HepG2 (cell line): ENCODE results near the gene DPT. TPM values are rescaled to one million over a fixed set of nuclear protein-coding genes. Genes with fewer than 3 reads are reported as not detected.

ENCODE experiments used
- ATAC-seq: fragments of 200-7000 bp; cut with Tn5 transposase; 3 replicates; pipeline ENCODE4 v1.9.1; 2020; ENCODE audit warnings: mild to moderate bottlenecking, moderate library complexity
- BruUV-seq: library from RNA; stranded (reverse); fragments of 400-500 nt; replicated peaks from 2 replicates; lab custom pipeline; 2021; lab: Mats Ljungman, UMichigan
- CTCF ChIA-PET: fragments of 300-600 bp; formaldehyde crosslinking; extraction: SDS; loops from one replicate; lab custom pipeline; 2021; ENCODE audit warnings: low total read pairs, inconsistent platforms, low intra/inter-chr PET ratio; lab: Yijun Ruan, JAX
- POLR2A ChIA-PET: fragments of 350-600 bp; sonication (Branson Sonifier 250); formaldehyde crosslinking; loops from one replicate; lab custom pipeline; 2020; ENCODE audit warnings: antibody characterized with exemption, inconsistent platforms; lab: Yijun Ruan, JAX
- DNase-seq: peaks from one replicate; pipeline ENCODE4 v3.0.0-alpha.2; 2015; ENCODE audit warnings: low spot score
- FAIRE-seq: peaks from 3 replicates; lab custom pipeline; 2011; peaks lifted over from hg19 to GRCh38; lab: Jason Lieb, UNC
- H2AFZ ChIP-seq: one replicate; pipeline ENCODE4 v1.6.1; 2011; ENCODE audit warnings: low read length, inconsistent platforms
- H3K27ac ChIP-seq: fragments of 300-600 bp; 3 replicates; pipeline ENCODE4 v1.8.0; 2011; ENCODE audit warnings: mixed run types, mild to moderate bottlenecking, mixed read lengths, low read length, inconsistent platforms; ENCODE audit not compliant: insufficient read depth; ENCODE audit errors: extremely low read length
- H3K27me3 ChIP-seq, 2 experiments: fragments of 200-600 bp in 1 of 2; 2 replicates in 1 of 2; 3 replicates in 1 of 2; pipeline versions ENCODE4 v1.6.0 to v1.8.0; 2011; ENCODE audit warnings: low read length in 2 of 2, mild to moderate bottlenecking in 2 of 2, moderate library complexity in 2 of 2, inconsistent platforms in 1 of 2; ENCODE audit not compliant: insufficient read depth in 2 of 2, control insufficient read depth in 1 of 2
- H3K36me3 ChIP-seq, 2 experiments: fragments of 200-600 bp in 1 of 2; replicated peaks in 1 of 2; 2 replicates in 1 of 2; 3 replicates in 1 of 2; pipeline versions ENCODE4 v1.5.1 to v1.8.0; 2011; ENCODE audit warnings: low read length in 2 of 2, inconsistent platforms in 1 of 2; ENCODE audit not compliant: insufficient read depth in 2 of 2, control insufficient read depth in 1 of 2
- H3K4me1 ChIP-seq: 2 replicates; pipeline ENCODE4 v1.5.1; 2012; ENCODE audit warnings: low read length, inconsistent platforms; ENCODE audit not compliant: insufficient read depth
- H3K4me2 ChIP-seq: 2 replicates; pipeline ENCODE4 v1.6.0; 2011; ENCODE audit warnings: low read depth, low read length, inconsistent platforms
- H3K4me3 ChIP-seq, 3 experiments: fragments of 200-600 bp in 1 of 3; sonication (generic), shearing (Covaris generic) in 1 of 3; replicated peaks in 1 of 3; 2 replicates each; pipeline ENCODE4 v1.5.1; 2011 to 2016; ENCODE audit warnings: low read length in 3 of 3, inconsistent platforms in 2 of 3, low read depth in 2 of 3, mild to moderate bottlenecking in 2 of 3, control low read depth in 1 of 3, mixed read lengths in 1 of 3; ENCODE audit not compliant: insufficient read depth in 1 of 3
- H3K79me2 ChIP-seq: one replicate; pipeline ENCODE4 v1.6.1; 2011; ENCODE audit warnings: low read length, inconsistent platforms; ENCODE audit not compliant: insufficient read depth
- H3K9ac ChIP-seq: 2 replicates; pipeline ENCODE4 v1.6.0; 2011; ENCODE audit warnings: mild to moderate bottlenecking, low read depth, low read length, inconsistent platforms; ENCODE audit not compliant: insufficient read depth
- H3K9me3 ChIP-seq: 2 replicates; pipeline ENCODE4 v1.5.1; 2012; ENCODE audit warnings: mild to moderate bottlenecking, low read length
- H4K20me1 ChIP-seq: 2 replicates; pipeline ENCODE4 v1.6.0; 2011; ENCODE audit warnings: inconsistent platforms, mild to moderate bottlenecking, low read length, moderate library complexity; ENCODE audit not compliant: insufficient read depth
- CEBPB ChIP-seq: IDR thresholded peaks from 2 replicates; pipeline ENCODE4 v1.6.1; 2011; ENCODE audit warnings: low read depth, low read length, improper control_type of control experiment, borderline replicate concordance
- FOSL2 ChIP-seq: sonication (generic); formaldehyde crosslinking; IDR thresholded peaks from 2 replicates; pipeline ENCODE4 v1.4.0; 2020; ENCODE audit warnings: missing genetic modification reagents
- HMG20A ChIP-seq: IDR thresholded peaks from 2 replicates; pipeline ENCODE4 v1.6.1; 2016; ENCODE audit warnings: borderline replicate concordance
- RARA ChIP-seq: IDR thresholded peaks from 2 replicates; pipeline ENCODE4 v1.6.1; 2016; ENCODE audit warnings: missing genetic modification reagents, missing compliant biosample characterization
- RXRA ChIP-seq: sonication (generic); formaldehyde crosslinking; IDR thresholded peaks from 2 replicates; pipeline ENCODE4 v1.5.1; 2020; ENCODE audit warnings: missing genetic modification reagents
- ZBTB33 ChIP-seq: sonication (generic); formaldehyde crosslinking; IDR thresholded peaks from 2 replicates; pipeline ENCODE4 v1.4.0; 2020; ENCODE audit warnings: missing genetic modification reagents
- ZBTB43 ChIP-seq: sonication (generic); formaldehyde crosslinking; conservative IDR thresholded peaks from 2 replicates; pipeline ENCODE4 v1.4.0; 2020; ENCODE audit warnings: missing genetic modification reagents
- ZNF350 ChIP-seq: sonication (generic); formaldehyde crosslinking; IDR thresholded peaks from 2 replicates; pipeline ENCODE4 v1.4.0; 2020; ENCODE audit warnings: mild to moderate bottlenecking, low read depth, missing genetic modification reagents, borderline replicate concordance
- ZNF556 ChIP-seq: sonication (generic); formaldehyde crosslinking; IDR thresholded peaks from 2 replicates; pipeline ENCODE4 v1.4.0; 2020; ENCODE audit warnings: mild to moderate bottlenecking, missing genetic modification reagents, borderline replicate concordance
- ZNF567 ChIP-seq: sonication (generic); formaldehyde crosslinking; IDR thresholded peaks from 2 replicates; pipeline ENCODE4 v1.8.1; 2023; ENCODE audit warnings: mild to moderate bottlenecking, missing genetic modification reagents, borderline replicate concordance
- ZNF772 ChIP-seq: sonication (generic); formaldehyde crosslinking; IDR thresholded peaks from 2 replicates; pipeline ENCODE4 v1.5.0; 2020; ENCODE audit warnings: mild to moderate bottlenecking, missing genetic modification reagents
- WGBS: methylation state at CpG from one replicate; pipeline ENCODE4 v1.1.6; 2017; ENCODE audit warnings: low lambda C conversion rate; 5-methylcytosine and 5-hydroxymethylcytosine counted together
- in situ Hi-C: cut with HindIII; loops from 2 replicates; pipeline ENCODE4 v1.10.0; 2017; ENCODE audit warnings: low pct_unique_long_range_greater_than_20kb; ENCODE audit not compliant: extremely low pct_ligation_motif_present
- intact Hi-C: fragments of 100-400 bp; cut with micrococcal nuclease; formaldehyde crosslinking; loops from one replicate; pipeline ENCODE4 v1.10.0; 2022; ENCODE audit not compliant: unreplicated experiment
- polyA plus RNA-seq, 8 experiments: library from polyadenylated mRNA; depleted of rRNA in 3 of 8; stranded (reverse) in 7 of 8; unstranded in 1 of 8; fragments of >200 nt; fragmentation: Illumina TruSeq in 4 of 8; extraction: Trizol in 4 of 8; gene quantifications; 2 replicates each; pipeline versions ENCODE4 v1.2.1 to v1.2.3, GENCODE V29; 2011 to 2016; ENCODE audit warnings: low read depth in 4 of 8, missing spikeins in 1 of 8, mixed read lengths in 1 of 8; ENCODE audit not compliant: insufficient read depth in 1 of 8
- total RNA-seq, 5 experiments: library from RNA; depleted of rRNA; stranded (reverse); fragments of >200 nt; fragmentation: Illumina TruSeq; extraction: Trizol; gene quantifications; 2 replicates each; pipeline ENCODE4 v1.2.3, GENCODE V29; 2016; ENCODE audit warnings: low read depth in 1 of 5
- TF ChIP-seq, protein P1 (sequence below): sonication (generic); formaldehyde crosslinking; IDR thresholded peaks from 2 replicates; pipeline ENCODE4 v1.8.0; 2022; ENCODE audit warnings: missing genetic modification reagents, mild to moderate bottlenecking, borderline replicate concordance

DPT gene
- total and polyA plus RNA-seq, 2 of the 13 experiments (the other 11 are each of a cell fraction or from before 2014, with no cell fraction given) = 0.04 TPM; not detected in 1

DNA sequence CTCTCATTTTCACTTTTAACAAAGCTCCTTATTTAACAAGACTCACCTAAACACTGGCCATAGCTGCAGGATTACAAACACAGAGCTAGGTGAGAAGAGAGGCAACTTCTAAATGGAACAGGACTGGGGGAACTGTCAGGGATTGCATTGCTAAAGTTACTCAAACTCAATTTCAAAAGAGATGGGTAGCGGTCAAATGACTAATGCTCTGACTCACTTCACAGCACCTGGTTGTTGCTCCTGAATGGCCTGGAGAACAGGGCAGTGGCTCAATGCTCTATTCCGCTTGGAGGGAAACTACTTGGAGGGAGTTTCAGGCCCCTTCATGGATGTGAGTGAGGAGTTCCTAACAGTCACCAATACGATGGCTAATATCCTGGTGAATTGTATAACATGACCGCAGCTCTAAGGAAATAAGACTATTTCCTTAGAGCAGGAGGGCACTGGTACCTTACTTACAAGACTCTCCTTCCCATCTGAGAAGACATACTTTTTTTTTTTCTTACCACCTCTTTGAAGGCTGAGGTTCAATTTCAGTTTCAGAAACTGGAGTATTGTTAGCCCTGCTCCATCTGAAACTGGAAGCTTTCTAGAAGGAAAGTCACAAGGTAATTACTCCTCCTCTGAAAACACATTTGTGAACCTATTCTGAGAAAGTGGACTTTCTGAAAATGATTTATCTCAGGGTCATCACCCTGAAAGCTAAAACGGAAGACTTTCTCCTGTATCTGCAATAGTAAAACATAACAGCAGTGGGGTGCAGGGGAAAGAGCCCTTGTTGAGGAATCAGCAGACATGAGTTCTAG lies 9.5 kb downstream of the DPT start:
- Histone ChIP-seq H3K79me2 (no peaks in the 10 kb centered on the region), H3K36me3 (no peaks in the 10 kb centered on the region), H4K20me1 (no peaks in the 10 kb centered on the region), H3K4me3 (no peak overlapping the region), H3K27ac (no peak overlapping the region), H2AFZ (no peak overlapping the region), H3K9ac (no peak overlapping the region), H3K27me3 (peaks cover 0 to 19% of the 10 kb centered on the region in 2 experiments; a peak in 2 of 5 replicates), H3K4me1 (peaks cover 15% of the 10 kb centered on the region), H3K4me2 (no peak overlapping the region), H3K9me3 (no peaks in the 10 kb centered on the region)
- no TSS peak for BruUV-seq
- WGBS = 31% methylated on average over 5 of the region's 5 CpGs
- CTCF ChIA-PET = no interaction called here
- TF ChIP-seq ZBTB43 (CRISPR knock-in tag) (no peak), HMG20A (CRISPR knock-in tag) (peak; percentile 25; the same call in 1 of the 2 replicates), RXRA (CRISPR knock-in tag) (no peak), ZNF772 (CRISPR knock-in tag) (no peak), ZBTB33 (CRISPR knock-in tag) (peak; percentile 80; the same call in 1 of the 2 replicates), ZNF567 (CRISPR knock-in tag) (no peak), RARA (CRISPR knock-in tag) (no peak), ZNF556 (CRISPR knock-in tag) (no peak), CEBPB (peak; percentile 37; the same call in 1 of the 2 replicates), ZNF350 (CRISPR knock-in tag) (no peak), FOSL2 (CRISPR knock-in tag) (peak; percentile 91)
- TF ChIP-seq, protein P1, sequence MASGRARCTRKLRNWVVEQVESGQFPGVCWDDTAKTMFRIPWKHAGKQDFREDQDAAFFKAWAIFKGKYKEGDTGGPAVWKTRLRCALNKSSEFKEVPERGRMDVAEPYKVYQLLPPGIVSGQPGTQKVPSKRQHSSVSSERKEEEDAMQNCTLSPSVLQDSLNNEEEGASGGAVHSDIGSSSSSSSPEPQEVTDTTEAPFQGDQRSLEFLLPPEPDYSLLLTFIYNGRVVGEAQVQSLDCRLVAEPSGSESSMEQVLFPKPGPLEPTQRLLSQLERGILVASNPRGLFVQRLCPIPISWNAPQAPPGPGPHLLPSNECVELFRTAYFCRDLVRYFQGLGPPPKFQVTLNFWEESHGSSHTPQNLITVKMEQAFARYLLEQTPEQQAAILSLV (CRISPR knock-in tag) = no peak
- in situ Hi-C loops (loop anchor here (10.0 kb wide), 1 partner anchor 55 kb away; no protein-coding TSS in a partner anchor), intact Hi-C loops (no loop called here)
- DNase-seq = peak; percentile 15
- peak; percentile 43; the same call in 1 of the 3 replicates for ATAC-seq
- FAIRE-seq = no peak
- POLR2A ChIA-PET = interaction anchor here (2.3 kb wide), 1 partner anchor 29 kb away, joined by 7 read pairs; no protein-coding TSS in a partner anchor
